NCI-H2196 treated with DMSO at 0.1 percent for 48 hours (cell line): ENCODE measurements around the gene KIF26B.

ENCODE experiments used
- DNase-seq: peaks from one replicate; lab custom pipeline; 2025; ENCODE audit not compliant: unreplicated experiment; lab: John Stamatoyannopoulos, UW

The KIF26B gene

DNA sequence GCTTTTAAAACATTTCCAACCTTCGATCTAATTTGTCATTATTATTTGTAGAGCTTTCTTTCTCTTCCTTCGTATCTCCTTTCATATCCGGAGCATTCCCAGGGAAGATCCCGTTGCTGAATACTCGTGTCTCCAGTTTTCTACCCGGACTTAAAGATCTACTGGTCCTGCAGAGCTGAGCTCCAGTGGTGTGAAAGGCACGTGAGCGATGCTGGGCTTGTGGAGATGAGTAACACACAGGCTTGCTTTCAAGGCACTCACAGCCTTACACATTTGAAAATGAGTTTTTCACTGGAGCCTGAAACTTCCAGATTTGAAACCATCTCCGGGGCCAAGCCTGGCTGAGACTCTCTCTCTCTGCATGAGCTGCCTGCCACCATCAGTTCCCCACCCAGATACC, 428.3 kb downstream of the KIF26B start:
- no peak for DNase-seq

DNA sequence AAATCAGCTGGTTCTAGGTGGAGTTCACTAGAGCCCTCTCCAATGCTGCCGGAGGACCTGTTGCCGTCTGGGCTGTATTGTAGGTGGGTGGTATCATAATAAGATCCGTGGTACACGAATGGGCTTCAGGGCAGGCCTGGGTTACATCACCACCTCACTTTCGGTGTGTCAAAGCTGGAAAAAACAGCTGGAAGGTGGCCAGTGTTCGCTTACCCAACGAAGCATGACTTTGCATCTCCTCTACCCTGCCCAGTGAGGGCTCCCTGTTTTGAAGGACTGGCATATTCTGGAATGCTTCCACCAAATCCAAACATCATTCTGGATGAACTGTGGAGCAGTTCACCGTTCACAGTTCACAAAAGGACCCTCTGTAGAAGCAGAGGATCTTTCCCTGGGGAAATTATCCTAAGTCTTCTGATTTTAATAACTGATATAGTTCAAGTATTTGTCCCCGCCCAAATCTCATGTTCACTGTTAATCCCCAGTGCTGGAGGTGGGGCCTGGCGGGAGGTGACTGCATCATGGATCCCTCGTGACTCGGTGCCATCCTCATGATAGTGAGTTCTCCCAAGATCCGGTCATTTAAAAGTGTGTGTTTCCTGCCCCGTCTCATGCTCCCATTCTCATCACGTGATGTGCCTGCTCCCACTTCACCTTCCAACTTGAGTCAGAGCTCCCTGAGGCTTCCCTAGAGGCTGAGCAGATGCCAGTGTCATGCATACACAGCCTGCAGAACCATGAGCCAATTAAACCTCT, 429.0 kb downstream of the KIF26B start:
- DNase-seq, result no peak

DNA sequence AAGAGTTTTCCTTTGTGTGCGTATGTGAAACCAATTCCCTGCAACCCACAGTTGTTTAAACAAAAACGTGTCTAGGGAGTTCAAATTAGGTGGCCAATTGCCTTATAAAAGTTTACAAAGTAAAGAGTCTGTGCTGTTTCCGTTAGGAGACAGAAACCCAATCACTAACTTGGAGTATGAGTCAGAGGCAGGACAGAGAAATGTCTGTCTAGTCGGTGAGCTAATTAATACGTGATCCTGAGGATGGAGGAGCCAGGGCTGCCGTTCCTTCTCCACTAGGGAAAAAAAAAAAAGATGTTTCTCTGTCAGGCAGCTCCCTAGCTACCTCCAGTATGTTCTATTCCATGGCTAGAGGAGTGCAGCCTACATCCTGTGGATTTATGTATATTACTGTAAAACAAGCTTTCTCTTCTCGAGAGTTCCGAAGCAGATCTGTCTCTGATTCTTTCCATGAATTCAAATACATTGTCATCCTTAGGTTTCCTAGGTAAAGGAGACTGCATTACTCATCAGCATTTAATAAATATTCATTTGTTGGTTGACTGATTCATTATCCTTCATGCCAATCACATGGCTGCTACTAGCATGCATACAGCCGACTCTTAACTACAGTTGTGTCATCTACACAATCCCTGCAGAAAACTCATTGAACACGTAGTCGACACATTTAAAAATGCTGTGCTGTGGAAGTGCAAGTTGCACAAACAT, 430.6 kb downstream of the KIF26B start:
- DNase-seq, result no peak

DNA sequence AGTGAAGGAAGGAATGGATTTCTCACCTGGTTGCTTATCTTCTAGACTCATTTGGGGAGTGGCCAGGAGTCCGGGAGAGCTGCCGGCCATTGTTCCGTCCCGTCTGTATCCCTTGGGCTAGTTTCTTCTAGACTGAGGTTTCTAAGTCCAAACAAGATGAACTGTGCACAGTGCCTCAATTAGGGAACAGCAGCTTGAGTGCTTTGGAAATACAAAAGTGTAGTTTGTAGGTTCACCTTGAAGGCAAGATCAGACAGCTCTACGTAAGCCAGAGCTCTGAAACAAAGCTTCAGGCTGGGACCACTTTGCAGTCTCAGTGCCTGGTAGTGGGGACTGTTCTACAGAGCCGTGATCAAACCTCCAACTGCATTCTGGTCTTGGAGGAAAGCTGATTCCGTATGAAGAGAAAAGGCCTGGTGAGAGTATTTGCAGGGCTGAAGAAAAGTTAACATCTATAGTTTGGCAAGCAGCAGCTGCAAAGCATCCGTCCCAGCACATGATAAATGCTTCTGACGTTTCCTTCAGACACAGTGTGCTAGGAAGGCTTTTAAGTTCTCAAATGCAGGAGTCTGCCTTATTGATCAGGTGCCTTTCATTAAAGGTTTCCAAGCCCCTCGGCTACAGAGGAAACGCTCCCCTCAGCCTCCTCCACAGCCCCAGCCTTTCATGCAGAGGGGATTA, 432.8 kb downstream of the KIF26B start:
- no peak for DNase-seq

DNA sequence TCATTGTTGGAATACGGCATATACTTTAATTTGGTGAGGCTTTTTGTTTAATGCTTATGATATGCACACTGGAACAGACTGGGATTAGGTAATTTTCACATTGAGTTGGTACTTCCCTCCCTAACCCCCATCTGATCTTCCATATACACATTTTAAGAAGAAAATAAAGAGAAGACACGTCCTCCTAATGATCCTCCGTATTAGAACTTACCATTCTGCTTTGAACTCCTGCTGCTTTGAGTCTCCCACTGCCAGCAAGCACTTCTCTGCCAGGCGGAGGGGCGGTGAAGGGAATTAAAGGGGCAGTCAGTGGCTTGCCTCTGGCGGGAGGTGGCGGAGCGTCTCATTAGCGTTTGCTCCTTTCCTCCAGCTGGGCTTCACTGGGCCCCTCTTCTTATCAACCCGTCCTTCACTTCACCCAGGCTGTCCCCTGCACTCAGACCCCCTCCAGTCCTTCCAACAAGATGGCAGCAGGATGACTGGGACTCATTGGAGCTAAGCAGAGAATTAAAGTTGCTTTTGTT, 433.4 kb downstream of the KIF26B start:
- no peak for DNase-seq

DNA sequence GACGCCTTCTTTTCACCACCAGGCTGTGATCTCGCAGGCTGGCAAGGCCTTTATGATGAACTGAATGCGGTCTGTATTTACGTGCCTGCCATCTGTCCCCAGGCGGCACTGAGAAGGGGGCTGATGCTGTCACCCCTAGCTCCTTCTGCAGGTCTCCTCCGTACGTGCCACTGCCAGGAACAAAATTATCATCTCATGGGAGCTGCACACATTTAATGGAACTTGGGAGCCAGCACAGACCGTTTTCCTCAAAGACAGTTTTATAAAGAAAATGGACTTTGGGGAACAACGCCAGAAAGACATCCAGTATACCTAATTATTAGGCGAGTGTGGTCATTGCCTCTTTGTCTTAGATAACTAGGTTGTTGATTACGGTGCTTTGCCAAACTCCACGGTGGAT, 434.5 kb downstream of the KIF26B start:
- DNase-seq, result no peak

DNA sequence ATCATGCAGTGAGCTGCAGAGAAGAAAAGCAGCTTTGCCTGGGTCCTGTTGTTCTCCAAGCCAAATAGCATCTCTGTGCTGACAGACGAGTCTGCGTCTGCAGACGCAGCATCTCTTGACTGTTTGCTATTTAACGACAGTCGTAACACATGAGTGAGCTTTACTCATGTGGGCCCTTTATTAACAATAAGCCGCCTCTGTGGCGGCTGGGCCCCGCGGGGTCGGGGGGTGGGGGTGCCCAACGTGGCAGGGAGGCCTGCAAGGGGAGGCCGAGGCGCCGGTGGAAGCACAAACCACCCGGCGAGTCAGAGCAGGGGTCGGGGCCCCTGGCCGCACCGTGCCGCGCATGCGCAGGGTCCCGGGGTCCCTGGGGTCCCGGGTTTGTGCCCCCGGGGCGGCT, 435.1 kb downstream of the KIF26B start:
- DNase-seq, result no peak

DNA sequence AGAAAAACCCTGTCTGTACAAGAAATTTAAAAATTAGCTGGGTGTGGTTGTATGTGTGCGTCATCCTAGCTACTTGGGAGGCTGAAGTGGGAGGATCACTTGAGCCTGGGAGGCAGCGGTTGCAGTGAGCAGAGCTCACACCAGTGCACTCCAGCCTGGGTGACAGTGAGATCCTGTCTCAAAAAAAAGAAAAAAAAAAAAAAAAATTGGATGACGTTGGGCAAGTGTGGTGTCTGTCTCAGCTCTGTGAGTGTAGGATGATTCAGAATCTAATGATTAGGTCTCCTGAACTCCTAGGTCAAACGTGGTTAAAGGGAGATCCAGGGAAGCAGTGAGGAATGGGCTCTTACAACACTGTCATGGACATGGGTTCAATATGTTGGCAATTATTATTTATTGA, 435.9 kb downstream of the KIF26B start:
- DNase-seq, result no peak

DNA sequence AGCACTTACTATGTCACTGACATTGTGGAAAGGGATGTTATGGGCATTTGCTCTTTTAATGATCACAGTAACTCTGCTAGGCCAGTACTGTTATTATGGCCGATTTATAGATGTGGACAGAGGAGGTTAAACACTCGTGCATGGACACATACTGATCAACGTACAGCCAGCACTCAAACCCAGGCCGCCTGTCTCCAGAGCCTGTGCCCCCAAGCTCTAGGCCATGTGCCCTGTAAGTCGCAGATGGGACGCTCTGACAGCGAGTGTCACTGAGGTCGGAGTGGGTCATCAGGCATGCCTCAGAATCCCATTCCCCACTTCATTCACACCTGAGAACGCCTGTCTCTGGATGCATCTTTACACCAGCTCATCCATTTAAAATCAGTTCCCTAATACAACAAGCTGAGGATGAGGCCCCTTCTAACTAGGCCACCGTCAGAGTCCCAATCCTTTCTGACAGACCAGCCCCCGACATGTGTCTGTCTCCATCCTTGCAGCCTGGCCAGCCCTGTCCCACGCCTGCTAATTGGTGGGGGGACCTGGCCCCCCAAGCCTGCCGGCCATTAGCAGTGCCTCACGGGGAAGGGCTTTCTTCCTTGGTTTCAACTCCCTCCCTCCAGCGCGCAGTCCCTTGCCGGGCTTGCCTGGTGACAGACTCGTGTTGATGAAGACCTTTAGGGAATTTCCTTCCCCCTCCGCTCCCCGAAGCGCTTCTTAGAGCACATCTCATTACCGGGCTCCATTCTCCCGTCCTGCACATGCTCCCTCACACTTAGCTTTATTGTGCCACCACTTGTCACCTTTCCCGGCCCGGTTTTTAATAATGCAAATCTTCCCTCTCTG, 436.8 kb downstream of the KIF26B start:
- DNase-seq, result no peak

DNA sequence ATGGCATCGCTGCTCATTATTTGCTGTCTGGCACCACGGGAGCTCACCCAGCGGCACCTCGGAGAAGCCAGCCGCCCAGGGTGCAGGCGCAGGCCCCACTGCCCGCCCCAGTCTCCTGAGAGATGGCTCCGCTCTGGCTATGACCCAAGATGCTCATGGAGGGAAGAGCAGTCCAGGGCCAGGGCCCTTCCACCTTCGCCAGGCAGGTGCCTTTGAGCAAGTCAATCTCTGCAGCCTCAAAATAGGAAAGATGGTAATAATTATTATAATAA, 437.3 kb downstream of the KIF26B start:
- DNase-seq, result no peak

DNA sequence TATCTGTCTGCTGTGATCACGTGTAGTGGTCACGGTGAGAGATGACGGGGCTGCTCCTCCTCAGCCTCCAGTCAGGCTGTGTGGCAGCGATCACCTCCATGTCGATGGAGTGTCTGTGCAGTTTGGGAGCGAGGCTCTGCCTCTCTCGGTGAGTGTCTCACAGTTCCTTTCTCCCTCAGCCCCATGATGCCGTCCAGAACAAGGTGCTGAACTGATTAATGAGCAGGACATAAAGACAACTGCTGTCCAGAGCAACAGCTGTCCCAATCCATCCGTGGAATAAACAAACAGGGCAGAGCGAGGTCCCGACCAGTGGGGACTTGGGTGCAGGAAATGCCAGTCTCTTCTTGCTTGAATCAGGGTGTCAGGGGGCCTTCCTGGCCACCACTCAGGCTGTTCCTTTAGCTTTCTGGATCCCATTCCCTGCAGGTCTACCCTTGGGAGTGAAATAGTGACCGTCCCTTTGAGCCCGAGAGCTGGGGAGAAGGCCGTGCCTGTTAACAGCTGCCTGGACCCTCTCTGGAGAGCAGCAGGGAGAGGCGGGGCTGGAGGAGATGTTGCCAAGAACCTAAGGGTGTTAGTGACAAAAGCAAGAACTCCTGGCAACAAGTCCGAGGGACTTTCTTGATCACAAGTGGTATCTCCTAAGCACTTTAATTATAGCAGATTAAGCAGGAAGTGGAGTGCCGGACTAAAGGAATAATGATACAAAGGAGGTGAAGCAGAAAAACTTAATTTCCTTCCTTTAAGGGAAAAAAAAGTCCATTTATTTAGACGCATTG, 443.9 kb downstream of the KIF26B start:
- no peak for DNase-seq

DNA sequence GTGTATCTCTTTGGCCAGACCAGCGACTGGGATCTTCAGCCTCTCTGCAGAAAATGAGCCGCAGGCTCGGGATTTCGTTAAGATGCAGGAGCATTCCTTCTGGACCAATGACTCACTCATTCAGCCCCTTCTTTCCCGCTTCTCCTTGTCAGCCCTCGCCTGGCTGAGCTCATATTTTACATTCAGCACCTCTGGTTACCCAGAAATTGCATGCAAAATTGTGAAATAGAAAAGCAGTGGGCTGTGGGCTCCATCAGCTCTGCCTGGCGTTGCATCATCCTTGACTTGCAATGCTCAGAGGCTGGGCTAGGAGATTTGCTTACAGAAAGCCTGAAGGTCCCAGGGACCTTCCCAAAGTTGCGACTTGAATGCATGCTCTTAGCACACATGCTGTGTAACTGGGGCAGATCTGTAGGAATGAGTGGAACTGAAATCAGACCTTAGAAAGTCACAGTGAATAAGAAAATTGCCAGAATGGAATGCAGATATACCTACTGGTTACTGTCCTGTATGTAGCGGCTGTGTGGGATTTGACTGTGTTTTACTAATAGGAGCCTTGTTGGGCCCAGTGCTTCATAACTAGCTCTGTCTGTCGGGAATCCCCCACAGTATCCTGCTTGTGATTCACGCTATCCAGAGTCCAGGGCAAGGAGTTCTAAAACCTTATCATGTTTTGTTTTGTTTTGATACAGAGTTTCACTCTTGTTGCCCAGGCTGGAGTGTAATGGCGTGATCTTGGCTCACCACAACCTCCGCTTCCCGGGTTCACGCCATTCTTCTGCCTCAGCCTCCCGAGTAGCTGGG, 444.8 kb downstream of the KIF26B start:
- DNase-seq, result no peak

DNA sequence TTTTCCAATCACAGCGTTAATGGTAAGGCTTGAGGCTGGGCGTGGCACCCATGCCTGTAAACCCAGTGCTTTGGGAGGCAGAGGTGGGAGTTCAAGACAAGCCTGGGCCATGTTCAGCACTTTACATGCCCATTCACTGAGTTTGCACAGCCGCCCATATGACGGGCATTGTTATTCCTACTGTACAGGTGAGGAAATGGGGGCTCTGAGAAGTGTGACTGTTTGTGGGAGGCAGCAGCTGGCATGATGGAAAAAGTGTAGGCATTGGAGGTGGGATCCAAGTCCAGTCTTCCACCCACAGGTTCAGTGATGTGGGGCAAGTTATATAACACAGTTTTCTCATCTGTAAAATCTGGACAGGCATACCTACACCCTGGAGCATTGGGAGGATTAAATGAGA, 445.9 kb downstream of the KIF26B start:
- no peak for DNase-seq

DNA sequence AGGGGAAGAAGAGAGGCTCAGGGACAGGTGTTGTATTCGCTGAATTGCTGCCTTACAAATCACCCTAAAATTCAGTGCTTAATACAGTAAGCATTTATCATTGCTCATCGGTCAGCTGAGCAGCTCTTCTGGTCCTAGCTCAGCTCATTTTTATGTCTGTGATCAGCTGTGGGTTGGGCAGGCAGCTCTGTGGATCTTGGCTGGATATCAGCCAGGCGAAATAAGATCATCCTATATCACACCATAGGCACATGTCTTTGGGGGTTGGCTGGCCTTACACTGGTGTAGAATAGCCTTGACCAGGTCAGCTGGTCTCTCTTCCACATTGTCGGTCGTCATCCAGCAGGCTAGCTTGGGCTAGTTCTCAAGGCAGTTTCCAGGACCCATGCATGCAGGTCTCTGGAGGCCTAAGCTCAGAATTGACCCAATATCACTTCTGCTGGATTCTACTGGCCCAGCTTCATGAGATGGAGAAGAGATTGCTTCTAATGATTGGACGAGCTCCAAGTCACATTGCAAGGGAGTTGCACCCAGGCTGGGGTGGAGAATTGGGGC, 448.6 kb downstream of the KIF26B start:
- DNase-seq, result no peak

DNA sequence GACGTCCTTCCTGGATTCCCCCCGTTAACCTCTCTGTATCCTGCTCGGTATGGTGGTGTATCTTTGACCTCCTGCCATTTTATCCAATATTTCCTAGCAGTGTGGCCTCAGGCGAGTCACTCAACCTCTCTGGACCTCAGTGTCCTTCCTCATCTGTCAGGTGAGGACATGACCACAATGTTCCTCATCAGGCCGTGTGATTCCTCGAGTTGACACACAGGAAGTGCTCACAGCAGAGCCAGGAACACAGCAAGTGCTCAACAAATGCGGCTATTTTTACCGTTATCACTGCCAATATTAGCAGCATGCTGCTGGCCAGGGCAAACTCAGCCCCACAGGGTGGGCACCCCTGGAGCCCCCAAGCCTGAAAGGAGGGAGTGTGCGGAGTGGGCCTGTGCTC, 450.2 kb downstream of the KIF26B start:
- no peak for DNase-seq

DNA sequence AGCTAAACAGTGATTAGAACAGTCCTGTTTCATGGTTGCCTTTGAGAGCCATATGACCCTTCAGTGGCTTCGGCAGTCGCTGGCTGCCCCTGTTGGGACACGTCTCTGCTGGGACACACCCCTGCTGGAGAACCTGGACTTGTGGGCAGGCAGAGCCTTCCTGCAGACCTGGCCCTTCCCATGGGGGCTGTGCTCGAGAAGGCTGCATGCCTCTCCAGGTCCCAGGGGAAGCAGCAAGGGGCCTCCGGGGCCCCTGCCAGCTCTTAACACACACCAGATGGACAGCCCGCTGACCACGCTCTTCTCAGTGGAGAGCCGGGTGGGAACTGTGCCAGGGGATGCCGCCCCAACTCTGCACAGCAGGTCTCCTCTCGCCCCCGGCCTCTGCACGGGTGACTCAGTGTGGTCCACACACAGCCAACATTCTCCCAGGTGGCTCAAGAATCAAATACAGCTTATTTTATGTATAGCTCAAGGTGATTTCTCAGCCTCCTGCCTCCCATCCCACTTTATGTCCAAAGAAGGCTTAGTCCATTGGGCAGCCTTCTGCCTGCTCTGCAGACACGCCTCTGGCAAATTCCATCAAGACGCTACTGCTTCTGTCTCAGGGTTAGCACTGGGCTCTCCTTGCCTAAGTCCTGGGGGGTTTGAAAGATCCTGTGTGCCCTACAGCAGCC, 450.8 kb downstream of the KIF26B start:
- no peak for DNase-seq

DNA sequence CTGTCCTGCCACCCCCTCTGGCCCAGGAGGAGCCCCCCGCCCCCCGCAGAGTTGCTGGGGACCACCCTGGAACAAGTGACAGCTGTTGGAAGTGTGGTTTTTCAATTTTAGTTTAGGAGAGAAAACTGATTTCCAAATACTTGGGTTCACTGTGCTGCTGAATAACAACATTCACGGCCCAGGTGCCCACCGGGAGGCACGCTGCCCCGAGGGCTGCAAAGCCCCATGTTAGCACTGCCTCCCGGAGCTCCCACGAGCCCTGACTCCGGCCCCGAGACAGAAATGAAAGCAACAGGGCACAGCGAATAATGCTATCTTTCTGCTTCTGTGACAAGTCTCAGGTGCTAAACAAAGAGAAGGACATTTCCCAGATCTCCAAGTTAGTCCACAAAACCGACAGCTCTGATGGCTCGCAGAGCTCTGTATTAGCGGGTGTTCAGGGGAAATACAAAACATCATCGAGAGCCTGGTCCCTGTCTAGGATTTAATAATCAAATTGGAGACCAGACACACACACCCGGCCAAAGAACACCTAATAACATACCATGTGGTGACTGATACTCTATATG, 451.5 kb downstream of the KIF26B start:
- DNase-seq, result no peak

DNA sequence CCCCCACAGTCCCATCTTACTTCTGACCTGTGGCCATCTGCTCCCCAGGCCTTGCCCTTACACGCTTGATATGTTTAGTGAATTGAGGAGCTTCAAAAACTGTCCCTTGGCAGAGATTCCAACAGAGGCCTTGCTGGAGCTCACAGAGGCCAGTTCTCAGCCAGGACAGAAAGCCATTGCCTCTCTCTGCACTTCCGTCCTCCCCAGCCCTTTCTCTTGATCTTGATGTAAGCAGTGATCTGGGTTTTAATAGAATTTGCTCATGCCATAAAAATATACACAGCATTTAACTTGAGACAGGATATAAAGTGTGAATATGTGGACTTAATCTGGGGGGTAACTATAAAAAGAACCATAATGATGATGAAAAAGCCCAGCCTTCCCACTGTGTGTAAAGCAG, 453.5 kb downstream of the KIF26B start:
- no peak for DNase-seq
